WERI-Rb-1 (cell line): ENCODE data around the gene CPNE6.
A peak's percentile ranks its signal among the peaks of the same experiment; 100 is the strongest.
"Not testable (repeated sequence)": the region's sequence is repeated elsewhere in the genome, so short reads cannot be mapped to it uniquely, and the experiment has no call there.

Experiments used
- DNase-seq: peaks from one replicate; pipeline ENCODE4 v3.0.0-alpha.2; 2020
- H3K27ac ChIP-seq: fragments of 250-450 bp; sonication (Bioruptor Pico); 2 replicates; pipeline ENCODE4 v1.5.1; 2020; ENCODE audit warnings: mild to moderate bottlenecking, moderate library complexity
- H3K27me3 ChIP-seq: fragments of 250-450 bp; sonication (Bioruptor Pico); 2 replicates; pipeline ENCODE4 v1.5.1; 2021; ENCODE audit warnings: mild to moderate bottlenecking, low read depth, moderate library complexity; ENCODE audit not compliant: insufficient read depth, severe bottlenecking
- H3K36me3 ChIP-seq: fragments of 250-450 bp; sonication (Bioruptor Pico); 2 replicates; pipeline ENCODE4 v1.5.1; 2020; ENCODE audit warnings: mild to moderate bottlenecking, moderate library complexity
- H3K4me3 ChIP-seq: 2 replicates; pipeline ENCODE4 v1.5.1; 2011; ENCODE audit warnings: low read depth, mild to moderate bottlenecking, control low read depth, low read length
- H3K9me3 ChIP-seq: fragments of 250-450 bp; sonication (Bioruptor Pico); 2 replicates; pipeline ENCODE4 v1.5.1; 2021; ENCODE audit warnings: mild to moderate bottlenecking, moderate library complexity; ENCODE audit not compliant: severe bottlenecking
- CTCF ChIP-seq: IDR thresholded peaks from 2 replicates; pipeline ENCODE4 v1.5.1; 2011; ENCODE audit warnings: low read depth, mild to moderate bottlenecking, control low read depth, inconsistent platforms, low read length

Gene CPNE6

GRCh38 chr14:24036169-24036962 is 35.0 kb upstream of the CPNE6 start:
- H3K9me3 ChIP-seq: peaks cover 8% of the 10 kb centered on the region
- no peaks in the 10 kb centered on the region for H3K36me3 ChIP-seq
- H3K27ac ChIP-seq: peak overlapping the region; percentile 73
- H3K27me3 ChIP-seq: no peaks in the 10 kb centered on the region
- DNase-seq: peak; percentile 81
- H3K4me3 ChIP-seq: peak overlapping the region; percentile 58
- peak; percentile 73 for TF ChIP-seq CTCF

- not testable (repeated sequence) for H3K27ac ChIP-seq, DNase-seq, H3K9me3 ChIP-seq, H3K36me3 ChIP-seq, H3K27me3 ChIP-seq
- H3K4me3 ChIP-seq: peak overlapping the region; percentile 58
Observed at GRCh38 chr14:24036963-24037657, 34.3 kb upstream of the CPNE6 start.

- no peaks in the 10 kb centered on the region for H3K36me3 ChIP-seq
- no peaks in the 10 kb centered on the region for H3K27me3 ChIP-seq
- no peak for TF ChIP-seq CTCF
- H3K4me3 ChIP-seq: no peak overlapping the region
- H3K9me3 ChIP-seq: peaks cover 5% of the 10 kb centered on the region
- DNase-seq: no peak
- H3K27ac ChIP-seq: no peak overlapping the region
Observed at GRCh38 chr14:24037658-24038037, 33.7 kb upstream of the CPNE6 start.

- H3K36me3 ChIP-seq: no peaks in the 10 kb centered on the region
- no peaks in the 10 kb centered on the region for H3K9me3 ChIP-seq
- no peak overlapping the region for H3K4me3 ChIP-seq
- no peak overlapping the region for H3K27ac ChIP-seq
- TF ChIP-seq CTCF: no peak
- no peaks in the 10 kb centered on the region for H3K27me3 ChIP-seq
- no peak for DNase-seq
Observed at GRCh38 chr14:24038686-24039085, 32.7 kb upstream of the CPNE6 start.

GRCh38 chr14:24040692-24041091 is 30.7 kb upstream of the CPNE6 start:
- no peaks in the 10 kb centered on the region for H3K36me3 ChIP-seq
- H3K27ac ChIP-seq: no peak overlapping the region
- H3K4me3 ChIP-seq: no peak overlapping the region
- no peak for DNase-seq
- no peaks in the 10 kb centered on the region for H3K27me3 ChIP-seq
- TF ChIP-seq CTCF: no peak
- H3K9me3 ChIP-seq: no peaks in the 10 kb centered on the region

GRCh38 chr14:24042746-24043145 is 28.6 kb upstream of the CPNE6 start:
- DNase-seq: no peak
- TF ChIP-seq CTCF: no peak
- Histone ChIP-seq H3K9me3 (no peaks in the 10 kb centered on the region), H3K4me3 (no peak overlapping the region), H3K27me3 (no peaks in the 10 kb centered on the region), H3K36me3 (no peaks in the 10 kb centered on the region), H3K27ac (no peak overlapping the region)

GRCh38 chr14:24049002-24049401 is 22.4 kb upstream of the CPNE6 start:
- H3K9me3 ChIP-seq, H3K27me3 ChIP-seq, H3K27ac ChIP-seq, H3K36me3 ChIP-seq, H3K4me3 ChIP-seq, DNase-seq: not testable (repeated sequence)

- not testable (repeated sequence) for H3K36me3 ChIP-seq, H3K27me3 ChIP-seq, H3K27ac ChIP-seq, H3K9me3 ChIP-seq, DNase-seq, H3K4me3 ChIP-seq
Observed at GRCh38 chr14:24050753-24051152, 20.6 kb upstream of the CPNE6 start.
